T47D (cell line): Measurements from ENCODE around the gene NTNG1.

Source experiments
- DNase-seq, 2 experiments: peaks; one replicate each; pipeline versions ENCODE4 v3.0.0 to v3.0.0-alpha.2; 2011 to 2012; ENCODE audit warnings: low read depth in 1 of 2, low spot score in 1 of 2
- JUND ChIP-seq: IDR thresholded peaks from 2 replicates; pipeline ENCODE4 v1.6.1; 2012; ENCODE audit warnings: low read depth
- in situ Hi-C: cut with HindIII; loops from 2 replicates; pipeline ENCODE4 v1.10.0; 2016; ENCODE audit warnings: low sequenced_read_pairs, low pct_unique_long_range_greater_than_20kb

Gene NTNG1

GRCh38 chr1:107263291-107263915, 122.6 kb downstream of the NTNG1 start:
- no peak for TF ChIP-seq JUND
- in situ Hi-C loops, result no loop called here
- DNase-seq, result no peak

- TF ChIP-seq JUND, result no peak
- in situ Hi-C loops, result no loop called here
- no peak for DNase-seq
Measured at GRCh38 chr1:107264007-107264406, 123.2 kb downstream of the NTNG1 start.

GRCh38 chr1:107264561-107264960, 123.7 kb downstream of the NTNG1 start:
- DNase-seq, result no peak
- in situ Hi-C loops, result no loop called here
- no peak for TF ChIP-seq JUND

- in situ Hi-C loops, result no loop called here
- no peak for TF ChIP-seq JUND
- no peak for DNase-seq
Measured at GRCh38 chr1:107267489-107267888, 126.7 kb downstream of the NTNG1 start.

- in situ Hi-C loops, result no loop called here
- no peak for DNase-seq
- TF ChIP-seq JUND, result no peak
Measured at GRCh38 chr1:107272321-107272720, 131.5 kb downstream of the NTNG1 start.

GRCh38 chr1:107273515-107273914, 132.7 kb downstream of the NTNG1 start:
- no peak for TF ChIP-seq JUND
- in situ Hi-C loops, result no loop called here
- no peak for DNase-seq

- no peak for DNase-seq
- in situ Hi-C loops, result no loop called here
- TF ChIP-seq JUND, result no peak
Measured at GRCh38 chr1:107274227-107274626, 133.4 kb downstream of the NTNG1 start.

GRCh38 chr1:107276247-107276646, 135.4 kb downstream of the NTNG1 start:
- no peak for TF ChIP-seq JUND
- in situ Hi-C loops, result no loop called here

GRCh38 chr1:107277022-107277421, 136.2 kb downstream of the NTNG1 start:
- DNase-seq, result peak; percentile 1 to 76
- in situ Hi-C loops, result no loop called here
- TF ChIP-seq JUND, result no peak

More at GRCh38 chr1:107276247-107276646, 135.4 kb downstream of the NTNG1 start:
- DNase-seq, result no peak

- DNase-seq, result no peak
- no peak for TF ChIP-seq JUND
- in situ Hi-C loops, result no loop called here
Measured at GRCh38 chr1:107286125-107286524, 145.3 kb downstream of the NTNG1 start.

GRCh38 chr1:107291987-107292386, 151.1 kb downstream of the NTNG1 start:
- DNase-seq, result no peak
- no peak for TF ChIP-seq JUND
- in situ Hi-C loops, result no loop called here

- in situ Hi-C loops, result no loop called here
- no peak for TF ChIP-seq JUND
- no peak for DNase-seq
Measured at GRCh38 chr1:107293901-107294613, 153.2 kb downstream of the NTNG1 start.

- no peak for DNase-seq
- no peak for TF ChIP-seq JUND
- in situ Hi-C loops, result no loop called here
Measured at GRCh38 chr1:107294686-107295085, 153.8 kb downstream of the NTNG1 start.

GRCh38 chr1:107297681-107298080, 156.8 kb downstream of the NTNG1 start:
- DNase-seq, result no peak
- TF ChIP-seq JUND, result no peak
- in situ Hi-C loops, result no loop called here
